NT2/D1 (cell line): Measurements from ENCODE around the gene SLIT3.

Experiments used
- DNase-seq: peaks from one replicate; pipeline ENCODE4 v3.0.0-alpha.2; 2011; ENCODE audit warnings: low read depth, low spot score
- H3K27me3 ChIP-seq: 2 replicates; pipeline ENCODE4 v1.6.0; 2011; ENCODE audit warnings: mild to moderate bottlenecking; ENCODE audit not compliant: insufficient read length, insufficient read depth
- H3K36me3 ChIP-seq: 2 replicates; pipeline ENCODE4 v1.6.1; 2011; ENCODE audit warnings: mild to moderate bottlenecking, low read length, mixed read lengths; ENCODE audit not compliant: insufficient read depth, insufficient read length
- H3K4me1 ChIP-seq: 2 replicates; pipeline ENCODE4 v1.5.1; 2011; ENCODE audit not compliant: insufficient read depth, insufficient read length
- H3K4me3 ChIP-seq: 2 replicates; pipeline ENCODE4 v1.5.1; 2011; ENCODE audit warnings: low read depth; ENCODE audit not compliant: insufficient read length
- H3K9ac ChIP-seq: 2 replicates; pipeline ENCODE4 v1.6.0; 2011; ENCODE audit warnings: low read depth; ENCODE audit not compliant: insufficient read length
- H3K9me3 ChIP-seq: 2 replicates; pipeline ENCODE4 v1.5.1; 2011; ENCODE audit warnings: mild to moderate bottlenecking, low read length; ENCODE audit not compliant: insufficient read depth
- SUZ12 ChIP-seq: IDR thresholded peaks from 2 replicates; pipeline ENCODE4 v1.6.1; 2011; ENCODE audit not compliant: insufficient read length, insufficient read depth; ENCODE audit errors: extremely low read depth
- YY1 ChIP-seq: IDR thresholded peaks from 2 replicates; pipeline ENCODE4 v1.6.1; 2011; ENCODE audit not compliant: insufficient read length, insufficient read depth
- ZNF274 ChIP-seq: IDR thresholded peaks from 2 replicates; pipeline ENCODE4 v1.6.1; 2011; ENCODE audit warnings: mild to moderate bottlenecking, low read depth, low read length

Gene SLIT3

DNA sequence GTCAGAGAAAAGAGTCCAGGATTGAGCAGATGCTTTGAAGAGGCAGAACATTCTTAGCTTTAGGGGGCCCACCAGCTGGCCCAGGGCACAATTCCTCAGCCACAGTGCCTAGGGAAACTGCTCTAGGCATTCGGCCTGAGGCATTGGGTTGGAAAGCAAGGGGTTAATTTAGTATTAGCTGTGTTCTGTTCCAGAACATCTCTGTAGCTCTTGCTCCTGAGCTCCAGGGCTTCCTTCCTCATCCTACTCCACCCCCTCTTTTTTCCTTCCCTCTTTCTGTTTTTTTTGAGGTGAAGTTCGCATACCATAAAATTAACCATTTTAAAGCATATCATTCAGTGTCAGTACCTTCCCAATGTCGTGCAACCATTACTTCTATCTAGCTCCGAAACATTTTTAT is 647.3 kb downstream of the SLIT3 start:
- Histone ChIP-seq H3K27me3 (no peaks in the 10 kb centered on the region), H3K9me3 (no peaks in the 10 kb centered on the region), H3K4me1 (no peaks in the 10 kb centered on the region), H3K9ac (no peak overlapping the region), H3K4me3 (no peak overlapping the region), H3K36me3 (no peaks in the 10 kb centered on the region)
- DNase-seq, result no peak
- TF ChIP-seq SUZ12 (no peak), ZNF274 (no peak), YY1 (no peak)

DNA sequence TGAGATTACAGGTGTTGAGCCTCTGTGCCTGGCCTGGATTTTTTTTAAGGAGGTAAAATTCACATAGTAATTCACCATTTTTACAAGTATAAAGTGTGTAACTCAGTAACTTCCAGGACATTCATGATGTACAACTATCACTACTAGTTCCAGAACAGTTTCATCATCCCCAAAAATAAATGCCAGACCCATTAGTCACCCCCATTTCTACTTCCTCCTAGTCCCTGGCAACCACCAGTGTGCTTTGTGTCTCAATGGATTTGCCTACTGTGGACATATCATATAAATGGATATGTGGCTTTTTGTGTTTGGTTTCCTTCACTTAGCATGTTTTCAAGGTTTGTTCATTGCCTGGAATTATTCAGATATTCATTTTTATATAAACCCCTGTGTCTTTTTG is 649.3 kb downstream of the SLIT3 start:
- Histone ChIP-seq H3K9ac (no peak overlapping the region), H3K36me3 (no peaks in the 10 kb centered on the region), H3K9me3 (no peaks in the 10 kb centered on the region), H3K4me1 (no peaks in the 10 kb centered on the region), H3K4me3 (no peak overlapping the region), H3K27me3 (no peaks in the 10 kb centered on the region)
- DNase-seq, result no peak
- TF ChIP-seq YY1 (no peak), SUZ12 (no peak), ZNF274 (no peak)

DNA sequence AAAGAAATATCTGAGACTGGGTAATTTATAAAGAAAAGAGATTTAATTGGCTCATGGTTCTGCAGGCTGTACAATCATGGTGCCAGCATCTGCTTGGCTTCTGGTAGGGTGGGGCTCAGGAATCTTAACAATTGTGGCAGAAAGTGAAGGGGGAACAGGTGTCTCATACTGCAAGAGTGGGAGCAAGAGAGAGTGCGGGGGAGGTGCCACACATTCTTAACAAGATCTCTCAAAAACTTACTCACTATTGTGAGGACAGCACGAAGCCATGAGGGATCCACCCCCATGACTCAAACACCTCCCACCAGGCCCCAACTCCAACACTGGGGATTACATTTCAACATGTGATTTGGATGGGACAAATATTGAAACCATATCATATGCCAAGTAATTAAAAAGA is 651.6 kb downstream of the SLIT3 start:
- Histone ChIP-seq H3K9me3 (peaks cover 10% of the 10 kb centered on the region; the same call in 1 of the 2 replicates), H3K4me3 (no peak overlapping the region), H3K4me1 (no peaks in the 10 kb centered on the region), H3K27me3 (no peaks in the 10 kb centered on the region), H3K9ac (no peak overlapping the region), H3K36me3 (no peaks in the 10 kb centered on the region)
- TF ChIP-seq YY1 (no peak), ZNF274 (no peak), SUZ12 (no peak)
- DNase-seq, result no peak

DNA sequence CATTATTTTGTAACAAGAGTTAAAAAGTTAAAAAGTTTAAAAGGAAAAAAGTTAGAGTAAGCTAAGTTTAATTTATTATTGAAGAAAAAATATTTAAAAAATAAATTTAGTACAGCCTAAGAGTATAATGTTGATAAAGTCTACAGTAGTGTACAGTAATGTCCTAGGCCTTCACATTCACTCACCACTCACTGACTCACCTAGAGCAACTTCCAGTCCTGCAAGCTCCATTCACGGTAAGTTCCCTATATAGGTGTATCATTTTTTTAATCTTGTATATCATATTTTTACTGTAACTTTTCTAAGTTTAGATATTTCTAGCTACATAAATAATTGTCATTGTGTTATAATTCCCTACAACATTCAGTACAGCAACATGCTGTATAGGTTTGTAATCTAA is 652.4 kb downstream of the SLIT3 start:
- no peaks in the 10 kb centered on the region for H3K27me3 ChIP-seq
- DNase-seq, result no peak
- no peak overlapping the region for H3K9ac ChIP-seq
- no peak overlapping the region for H3K4me3 ChIP-seq
- H3K36me3 ChIP-seq, result no peaks in the 10 kb centered on the region
- no peaks in the 10 kb centered on the region for H3K4me1 ChIP-seq
- no peak for TF ChIP-seq ZNF274
- no peak for TF ChIP-seq SUZ12
- TF ChIP-seq YY1, result no peak
- H3K9me3 ChIP-seq, result peaks cover 11% of the 10 kb centered on the region; the same call in 1 of the 2 replicates

DNA sequence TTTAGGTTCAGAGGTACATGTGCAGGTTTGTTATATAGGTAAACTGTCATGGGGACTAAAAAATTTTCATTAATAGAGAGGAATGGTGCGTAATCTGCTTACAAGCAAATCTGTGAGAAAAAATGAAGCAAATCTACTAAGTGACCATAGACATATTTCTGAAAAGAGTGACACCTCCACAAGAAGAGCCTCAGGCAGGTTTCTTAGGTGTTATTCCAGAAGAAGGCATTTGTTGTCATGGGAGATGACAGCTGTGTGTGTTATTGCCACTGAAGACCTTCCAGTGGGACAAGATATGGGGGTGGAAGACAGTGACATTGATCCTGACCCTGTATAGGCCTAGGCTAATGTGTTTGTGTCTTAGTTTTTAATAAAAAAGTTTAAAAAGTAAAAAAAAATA is 652.9 kb downstream of the SLIT3 start:
- no peak for DNase-seq
- Histone ChIP-seq H3K9ac (no peak overlapping the region), H3K4me1 (no peaks in the 10 kb centered on the region), H3K9me3 (peaks cover 11% of the 10 kb centered on the region; the same call in 1 of the 2 replicates), H3K27me3 (no peaks in the 10 kb centered on the region), H3K4me3 (no peak overlapping the region), H3K36me3 (no peaks in the 10 kb centered on the region)
- no peak for TF ChIP-seq YY1
- no peak for TF ChIP-seq SUZ12
- no peak for TF ChIP-seq ZNF274

DNA sequence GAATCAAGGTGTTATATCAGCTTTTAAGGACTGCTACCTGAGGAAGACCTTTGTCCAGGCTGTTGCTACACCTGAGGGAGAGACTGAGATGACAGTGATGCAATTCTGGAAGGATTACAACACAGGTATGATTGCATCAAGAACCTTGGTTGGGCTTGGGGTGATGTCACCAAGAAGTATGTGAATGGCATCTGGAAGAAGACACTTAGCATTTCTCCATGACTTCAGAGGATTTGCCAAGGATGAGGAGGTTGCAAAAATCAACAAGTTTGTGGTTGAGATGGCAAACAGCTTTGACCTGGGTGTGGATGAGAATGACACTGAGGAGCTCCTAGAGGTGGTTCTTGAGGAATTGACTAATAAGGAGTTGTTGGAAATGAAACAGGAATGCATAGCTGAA is 653.9 kb downstream of the SLIT3 start:
- no peak for DNase-seq
- TF ChIP-seq ZNF274 (no peak), YY1 (no peak), SUZ12 (no peak)
- no peaks in the 10 kb centered on the region for H3K4me1 ChIP-seq
- no peaks in the 10 kb centered on the region for H3K27me3 ChIP-seq
- H3K9ac ChIP-seq, result no peak overlapping the region
- H3K36me3 ChIP-seq, result no peaks in the 10 kb centered on the region
- H3K4me3 ChIP-seq, result no peak overlapping the region
- H3K9me3 ChIP-seq, result peaks cover 11% of the 10 kb centered on the region; the same call in 1 of the 2 replicates

DNA sequence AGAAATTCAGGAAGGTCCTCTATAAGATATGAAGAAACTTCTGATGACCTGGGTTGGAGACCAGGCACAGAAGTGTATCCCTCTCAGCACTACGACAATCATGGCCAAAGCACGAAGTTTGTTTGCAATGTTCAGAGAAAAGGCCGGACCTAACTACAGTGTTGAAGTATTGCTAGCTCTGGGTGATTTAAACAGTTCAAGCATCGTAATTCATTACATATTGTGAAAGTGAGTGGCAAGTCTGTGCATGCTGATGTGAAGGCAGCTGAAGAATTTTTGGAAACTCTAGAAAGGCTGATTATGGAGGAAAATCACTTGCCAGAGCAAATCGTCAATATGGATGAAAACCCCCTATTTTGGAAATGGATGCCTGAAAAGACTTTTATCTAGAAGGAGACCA is 654.6 kb downstream of the SLIT3 start:
- no peak for DNase-seq
- H3K27me3 ChIP-seq, result no peaks in the 10 kb centered on the region
- no peak overlapping the region for H3K9ac ChIP-seq
- no peaks in the 10 kb centered on the region for H3K4me1 ChIP-seq
- no peak overlapping the region for H3K4me3 ChIP-seq
- no peaks in the 10 kb centered on the region for H3K36me3 ChIP-seq
- TF ChIP-seq YY1 (no peak), SUZ12 (no peak), ZNF274 (no peak)
- peaks cover 11% of the 10 kb centered on the region; the same call in 1 of the 2 replicates for H3K9me3 ChIP-seq
